HL-60/S4 treated with phorbol 12-myristate 13-acetate at 8.2 ng/mL for 4 days and 3 days (cell line): ENCODE data around the gene LAMC1.

Source experiments
- in situ Hi-C: fragments of 300-500 bp; cut with MboI; formaldehyde crosslinking; loops from 2 replicates; pipeline ENCODE4 v1.15.0; 2022; ENCODE audit warnings: low sequenced_read_pairs

LAMC1 gene

DNA sequence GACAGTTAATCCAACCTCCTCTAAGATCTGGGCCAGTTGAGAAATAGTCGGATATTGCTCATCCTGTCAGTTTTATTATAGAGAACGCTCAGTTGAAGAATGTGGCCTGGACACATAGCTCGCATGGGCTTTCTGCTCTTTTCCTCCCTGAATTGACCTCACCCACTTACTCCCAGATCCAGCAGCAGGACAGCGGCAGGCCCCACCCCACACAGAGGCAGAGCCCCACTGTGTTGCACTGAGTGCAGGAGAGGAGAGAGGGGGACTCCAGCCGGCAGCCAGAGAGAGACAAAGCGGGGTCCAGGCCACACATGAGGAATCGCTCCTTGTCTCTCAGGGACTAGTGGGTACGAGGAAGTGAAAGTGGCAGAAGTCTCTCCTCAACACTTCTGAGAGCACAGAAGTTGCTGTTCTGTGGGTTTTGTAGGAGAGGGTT lies 78.6 kb downstream of the LAMC1 start:
- in situ Hi-C loops, result no loop called here

DNA sequence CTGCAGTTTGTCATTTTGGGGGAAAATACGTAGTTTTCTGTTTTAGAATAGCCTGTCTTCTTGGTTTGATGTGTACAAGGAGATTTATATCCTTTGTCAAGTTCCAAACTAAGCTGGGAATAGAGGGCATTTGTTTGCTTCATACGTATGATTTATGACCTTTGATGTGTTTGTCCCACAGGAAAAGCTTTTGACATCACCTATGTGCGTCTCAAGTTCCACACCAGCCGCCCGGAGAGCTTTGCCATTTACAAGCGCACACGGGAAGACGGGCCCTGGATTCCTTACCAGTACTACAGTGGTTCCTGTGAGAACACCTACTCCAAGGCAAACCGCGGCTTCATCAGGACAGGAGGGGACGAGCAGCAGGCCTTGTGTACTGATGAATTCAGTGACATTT lies 79.9 kb downstream of the LAMC1 start:
- in situ Hi-C loops, result no loop called here

DNA sequence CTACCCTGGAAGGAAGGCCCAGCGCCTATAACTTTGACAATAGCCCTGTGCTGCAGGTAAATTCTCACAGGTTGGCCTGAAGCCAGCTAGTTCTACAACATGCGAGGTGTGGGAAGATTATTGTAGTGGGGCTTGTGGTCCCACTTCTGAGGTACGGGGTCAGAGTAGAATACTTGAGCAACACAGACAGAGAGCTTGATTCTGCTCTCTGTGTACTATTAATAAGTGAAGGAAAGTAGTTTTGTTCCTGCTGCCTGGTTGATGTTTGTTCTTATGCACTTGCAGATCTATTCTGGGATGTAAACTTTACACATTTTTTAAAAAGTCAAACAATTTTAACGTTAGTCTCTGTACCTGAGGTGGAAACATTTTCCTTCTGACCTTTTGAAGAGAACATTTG lies 80.4 kb downstream of the LAMC1 start:
- in situ Hi-C loops, result no loop called here

DNA sequence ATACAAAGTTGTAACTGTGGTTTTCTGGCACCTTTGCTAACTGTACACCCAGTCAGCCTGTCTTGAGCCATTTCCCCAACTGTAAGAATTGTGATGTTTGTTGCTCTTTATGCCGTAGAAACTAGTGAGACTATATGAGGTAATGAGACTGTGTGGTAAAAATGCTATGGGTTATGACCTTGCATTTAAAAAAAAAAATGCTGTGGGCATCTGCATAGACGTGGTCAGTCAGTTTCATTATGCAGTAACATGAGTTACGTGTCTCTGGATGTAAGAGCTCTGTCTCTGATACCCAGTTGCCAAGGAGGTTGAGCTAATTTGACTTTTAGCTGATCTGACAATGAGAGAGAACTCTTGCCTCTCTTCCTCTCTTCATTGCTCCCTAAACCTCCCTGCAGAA lies 82.2 kb downstream of the LAMC1 start:
- in situ Hi-C loops, result no loop called here

DNA sequence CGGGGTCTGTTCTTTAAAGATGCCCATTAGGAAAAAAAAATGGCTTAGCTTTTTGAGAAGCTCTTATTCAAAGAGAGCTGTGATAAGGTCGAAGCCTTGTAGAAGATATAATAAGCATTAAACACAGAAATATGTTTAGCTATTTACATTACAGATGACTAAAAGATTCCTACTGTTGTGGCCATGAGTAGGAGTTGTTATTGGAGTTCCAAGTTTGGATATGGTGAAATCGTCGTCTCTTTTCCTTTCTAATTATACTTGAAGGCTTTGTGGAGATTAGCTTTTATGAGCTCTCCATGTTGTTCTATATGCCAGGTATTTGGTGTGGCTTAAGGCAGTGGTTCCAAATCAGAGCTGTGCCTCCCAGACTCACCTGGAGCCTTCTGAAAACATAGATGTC lies 82.9 kb downstream of the LAMC1 start:
- in situ Hi-C loops, result no loop called here

DNA sequence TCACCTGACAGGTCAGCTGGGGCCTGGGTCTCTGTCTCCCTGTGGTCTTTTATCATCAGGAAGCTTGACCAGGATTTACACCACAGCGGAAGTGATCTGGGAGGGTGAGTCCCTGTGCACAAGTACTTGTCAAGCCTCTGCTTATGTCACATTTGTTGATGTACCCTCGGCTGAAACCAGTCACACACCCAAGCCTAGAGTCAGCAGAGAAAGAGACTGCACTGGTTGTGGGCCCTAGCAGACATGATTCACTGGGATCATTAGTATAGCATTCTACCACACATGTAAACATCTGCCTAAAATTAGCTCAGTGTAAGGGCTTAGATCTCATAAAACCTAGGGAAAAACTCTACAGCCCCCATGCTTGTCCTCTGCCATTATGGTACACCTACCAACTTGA lies 83.5 kb downstream of the LAMC1 start:
- in situ Hi-C loops, result no loop called here

DNA sequence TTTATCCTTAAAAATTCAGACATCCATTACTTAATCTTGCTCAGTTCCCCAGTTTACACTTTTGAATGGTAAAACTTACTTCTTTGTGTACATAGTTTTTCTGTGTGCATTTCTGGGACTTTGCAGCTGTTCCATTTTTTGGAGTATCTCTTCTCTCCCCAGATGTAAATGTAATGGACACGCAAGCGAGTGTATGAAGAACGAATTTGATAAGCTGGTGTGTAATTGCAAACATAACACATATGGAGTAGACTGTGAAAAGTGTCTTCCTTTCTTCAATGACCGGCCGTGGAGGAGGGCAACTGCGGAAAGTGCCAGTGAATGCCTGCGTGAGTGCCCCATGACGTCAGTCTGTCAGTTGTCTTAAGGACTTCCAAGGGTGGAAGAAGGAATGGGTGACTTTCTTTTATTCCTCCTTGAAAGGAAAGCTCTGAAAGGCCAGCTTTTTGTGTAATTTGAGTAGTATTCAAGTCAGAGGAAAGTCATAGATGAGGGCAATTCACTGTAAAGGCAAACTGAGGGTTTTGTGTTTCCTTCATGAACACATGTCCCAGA lies 87.2 kb downstream of the LAMC1 start:
- in situ Hi-C loops, result no loop called here

DNA sequence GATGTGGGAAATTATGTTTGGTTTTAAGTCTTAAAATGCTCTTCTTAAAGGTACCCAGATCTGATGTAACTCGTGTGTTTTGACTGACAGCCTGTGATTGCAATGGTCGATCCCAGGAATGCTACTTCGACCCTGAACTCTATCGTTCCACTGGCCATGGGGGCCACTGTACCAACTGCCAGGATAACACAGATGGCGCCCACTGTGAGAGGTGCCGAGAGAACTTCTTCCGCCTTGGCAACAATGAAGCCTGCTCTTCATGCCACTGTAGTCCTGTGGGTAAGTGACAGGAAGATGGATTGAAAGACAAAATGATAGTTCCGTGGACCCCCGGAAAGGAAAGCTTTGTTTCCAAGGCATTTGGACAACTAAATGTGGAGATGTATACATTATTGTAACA lies 91.2 kb downstream of the LAMC1 start:
- in situ Hi-C loops, result no loop called here

DNA sequence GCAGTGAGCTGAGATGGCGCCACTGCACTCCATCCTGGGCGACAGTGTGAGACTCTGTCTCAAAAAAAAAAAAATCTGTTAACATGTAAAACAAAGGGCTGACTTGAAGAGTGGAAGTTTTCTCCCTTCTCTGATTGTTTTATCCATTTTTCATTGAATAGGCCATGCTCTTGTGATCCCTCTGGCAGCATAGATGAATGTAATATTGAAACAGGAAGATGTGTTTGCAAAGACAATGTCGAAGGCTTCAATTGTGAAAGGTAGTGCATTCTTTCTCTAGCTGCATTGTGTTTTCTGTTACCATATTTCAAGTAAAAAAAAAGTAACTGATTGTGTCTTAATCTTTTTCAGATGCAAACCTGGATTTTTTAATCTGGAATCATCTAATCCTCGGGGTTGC lies 93.2 kb downstream of the LAMC1 start:
- in situ Hi-C loops, result no loop called here

DNA sequence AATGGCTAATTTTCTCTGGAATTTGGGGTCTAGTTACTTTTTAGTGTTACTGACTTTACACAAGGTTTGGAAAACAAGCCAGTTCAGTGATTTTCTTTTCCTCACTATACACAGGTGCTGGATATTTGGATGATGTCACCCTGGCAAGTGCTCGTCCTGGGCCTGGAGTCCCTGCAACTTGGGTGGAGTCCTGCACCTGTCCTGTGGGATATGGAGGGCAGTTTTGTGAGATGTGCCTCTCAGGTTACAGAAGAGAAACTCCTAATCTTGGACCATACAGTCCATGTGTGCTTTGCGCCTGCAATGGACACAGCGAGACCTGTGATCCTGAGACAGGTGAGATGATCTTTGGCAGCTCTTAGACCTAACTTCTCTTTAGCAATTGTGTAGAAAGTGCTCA lies 98.4 kb downstream of the LAMC1 start:
- in situ Hi-C loops, result no loop called here

DNA sequence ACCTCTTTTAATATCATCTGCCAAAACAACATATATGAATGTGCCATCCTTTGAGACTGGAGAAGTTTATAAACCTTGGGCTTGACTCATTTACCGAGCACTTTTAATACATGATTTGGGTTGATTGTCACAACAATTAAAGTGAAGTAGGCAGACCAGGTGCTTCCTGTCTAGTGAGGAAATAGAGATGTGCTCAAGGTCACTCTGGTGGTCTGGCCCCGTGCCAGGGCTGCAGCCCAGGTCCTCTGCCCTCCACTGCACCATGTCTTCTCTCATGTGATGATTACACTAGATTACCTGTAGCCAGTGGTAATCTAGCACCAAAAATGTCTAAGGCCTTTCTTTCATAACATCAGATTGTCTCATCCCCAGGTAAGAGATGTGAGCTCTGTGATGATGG lies 101.0 kb downstream of the LAMC1 start:
- in situ Hi-C loops, result no loop called here

DNA sequence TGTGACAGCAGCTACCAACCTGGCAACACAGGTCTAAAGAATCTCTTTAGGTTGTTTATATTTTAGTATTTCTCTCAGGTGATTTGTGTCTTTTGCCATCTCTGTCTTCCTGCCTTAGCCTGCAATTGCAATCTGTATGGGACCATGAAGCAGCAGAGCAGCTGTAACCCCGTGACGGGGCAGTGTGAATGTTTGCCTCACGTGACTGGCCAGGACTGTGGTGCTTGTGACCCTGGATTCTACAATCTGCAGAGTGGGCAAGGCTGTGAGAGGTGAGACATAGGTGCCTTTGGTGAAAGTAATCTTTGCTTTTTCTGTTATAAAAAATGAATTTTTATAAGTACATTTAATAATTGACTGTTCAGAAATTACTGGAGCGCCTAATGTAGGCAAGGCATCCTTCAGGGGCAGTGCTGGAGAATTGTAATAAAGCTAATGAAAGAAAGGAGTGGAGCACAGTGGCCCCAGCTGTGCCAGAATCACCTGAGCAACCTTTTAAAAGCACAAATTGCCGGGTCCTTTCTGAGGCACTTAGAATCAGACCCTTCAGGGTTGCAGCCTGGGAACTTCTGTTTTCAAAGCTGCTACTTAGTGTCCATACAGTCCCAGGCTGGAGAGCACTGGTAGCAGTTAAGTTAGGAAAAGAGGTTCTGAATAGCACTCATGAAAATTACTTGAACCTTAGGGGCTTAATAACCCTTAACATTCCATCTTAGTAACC lies 102.2 kb downstream of the LAMC1 start:
- in situ Hi-C loops, result no loop called here

DNA sequence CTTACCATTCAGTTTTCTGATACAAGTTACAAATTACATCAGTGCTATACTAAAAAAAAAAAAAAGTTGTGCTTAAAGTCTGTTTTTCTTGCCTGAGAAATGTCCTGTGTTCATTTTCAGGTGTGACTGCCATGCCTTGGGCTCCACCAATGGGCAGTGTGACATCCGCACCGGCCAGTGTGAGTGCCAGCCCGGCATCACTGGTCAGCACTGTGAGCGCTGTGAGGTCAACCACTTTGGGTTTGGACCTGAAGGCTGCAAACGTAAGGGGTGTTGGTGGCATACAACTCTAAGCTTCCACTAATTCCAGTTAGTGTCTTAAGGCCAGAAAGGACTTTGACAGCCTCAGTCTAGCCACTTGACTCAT lies 102.8 kb downstream of the LAMC1 start:
- in situ Hi-C loops, result no loop called here

DNA sequence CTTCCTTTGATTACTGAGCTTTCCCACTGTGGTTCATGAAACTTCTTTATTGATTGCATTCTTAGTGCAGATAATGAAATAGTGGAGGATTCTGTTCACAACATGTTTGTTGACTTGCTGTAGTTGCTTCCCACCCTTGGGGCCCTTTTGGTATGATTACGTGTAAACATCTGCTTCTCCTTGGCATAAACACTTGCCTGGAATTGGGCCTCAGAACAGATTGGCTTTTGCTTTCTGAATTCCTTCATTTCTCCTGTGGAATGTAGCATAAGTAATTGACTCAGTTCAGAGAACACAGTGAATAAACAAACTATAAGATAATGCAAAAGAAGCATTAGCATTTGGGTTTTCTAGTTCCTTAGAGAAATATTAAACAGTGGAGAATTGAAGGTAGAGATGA lies 103.3 kb downstream of the LAMC1 start:
- in situ Hi-C loops, result no loop called here

DNA sequence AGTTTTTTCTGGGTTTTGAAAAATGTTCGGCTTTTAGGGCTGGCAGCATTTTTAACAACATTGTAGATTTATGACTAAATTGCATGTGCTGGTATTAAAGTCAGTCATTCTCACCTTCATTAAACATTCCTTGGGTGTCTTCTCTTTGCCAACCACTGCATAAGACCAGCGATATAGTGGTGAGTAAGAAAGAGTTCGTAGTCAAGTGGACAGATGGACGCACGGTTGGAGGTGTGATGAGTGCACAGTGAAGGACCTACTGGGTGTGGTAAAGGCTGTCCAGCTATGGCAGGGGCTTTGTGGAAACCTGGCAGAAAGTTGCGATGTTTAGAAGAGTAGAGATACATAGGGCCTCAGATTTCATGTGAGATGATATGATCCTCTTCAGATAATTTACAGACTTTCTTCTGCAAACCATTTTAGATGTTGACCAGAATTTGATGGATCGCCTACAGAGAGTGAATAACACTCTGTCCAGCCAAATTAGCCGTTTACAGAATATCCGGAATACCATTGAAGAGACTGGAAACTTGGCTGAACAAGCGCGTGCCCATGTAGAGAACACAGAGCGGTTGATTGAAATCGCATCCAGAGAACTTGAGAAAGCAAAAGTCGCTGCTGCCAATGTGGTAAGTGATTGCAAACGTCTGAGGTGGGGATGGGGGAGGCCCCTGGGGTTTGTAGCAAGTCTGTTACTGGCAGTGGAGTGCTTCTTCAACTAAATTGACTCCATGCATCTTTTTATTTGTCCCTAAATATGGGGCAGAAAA lies 106.9 kb downstream of the LAMC1 start:
- in situ Hi-C loops, result no loop called here

DNA sequence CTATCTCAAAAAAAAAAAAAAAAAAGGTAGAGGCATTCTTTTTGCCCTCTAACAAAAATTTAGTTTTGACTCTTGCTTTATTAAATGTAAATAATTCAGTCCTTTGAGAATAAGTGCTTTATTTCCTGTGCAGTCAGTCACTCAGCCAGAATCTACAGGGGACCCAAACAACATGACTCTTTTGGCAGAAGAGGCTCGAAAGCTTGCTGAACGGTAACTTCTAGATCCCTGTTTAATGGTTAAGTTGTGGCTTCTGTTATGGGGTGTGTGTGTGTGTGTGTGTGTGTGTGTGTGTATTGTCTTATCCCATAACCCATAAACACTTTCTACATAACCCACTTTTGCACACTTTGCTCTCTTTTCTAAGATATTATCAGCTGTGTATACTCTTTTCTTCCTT lies 107.9 kb downstream of the LAMC1 start:
- in situ Hi-C loops, result no loop called here

DNA sequence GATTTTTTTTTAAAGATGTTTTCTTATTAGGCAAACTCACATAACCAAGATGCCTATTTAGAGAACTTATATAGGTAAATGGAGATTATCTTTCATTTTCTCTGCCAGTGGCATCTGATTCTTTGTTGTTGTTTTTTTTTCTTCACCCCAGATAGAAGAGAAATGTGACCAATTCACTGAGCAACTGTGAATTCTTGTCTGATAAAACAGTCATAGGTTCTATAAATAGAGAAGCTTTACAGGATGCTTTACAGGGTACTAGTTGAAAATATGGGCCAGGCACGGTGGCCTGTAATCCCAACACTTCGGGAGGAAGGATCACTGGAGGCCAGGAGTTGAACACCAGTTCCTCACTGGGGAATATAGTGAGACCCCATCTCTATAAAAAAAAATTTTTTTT lies 112.1 kb downstream of the LAMC1 start:
- in situ Hi-C loops, result no loop called here

DNA sequence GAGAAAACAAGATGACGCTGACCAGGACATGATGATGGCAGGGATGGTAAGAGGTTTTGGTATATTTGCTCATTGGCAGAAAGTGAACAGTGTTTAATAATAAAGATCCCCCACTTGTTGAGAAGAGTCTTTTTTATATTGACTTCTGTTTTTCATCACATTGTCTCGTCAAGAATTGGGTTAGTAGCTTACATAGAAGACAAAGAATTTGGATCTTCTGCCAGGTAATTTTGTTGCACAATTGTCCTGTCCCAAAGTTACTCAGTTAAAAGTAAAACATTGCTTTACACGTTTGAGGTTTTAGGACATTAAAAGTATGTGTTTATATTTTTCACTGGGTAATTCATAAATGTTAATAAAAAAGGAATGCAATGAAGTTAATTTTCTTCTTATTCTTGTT lies 114.6 kb downstream of the LAMC1 start:
- in situ Hi-C loops, result no loop called here

DNA sequence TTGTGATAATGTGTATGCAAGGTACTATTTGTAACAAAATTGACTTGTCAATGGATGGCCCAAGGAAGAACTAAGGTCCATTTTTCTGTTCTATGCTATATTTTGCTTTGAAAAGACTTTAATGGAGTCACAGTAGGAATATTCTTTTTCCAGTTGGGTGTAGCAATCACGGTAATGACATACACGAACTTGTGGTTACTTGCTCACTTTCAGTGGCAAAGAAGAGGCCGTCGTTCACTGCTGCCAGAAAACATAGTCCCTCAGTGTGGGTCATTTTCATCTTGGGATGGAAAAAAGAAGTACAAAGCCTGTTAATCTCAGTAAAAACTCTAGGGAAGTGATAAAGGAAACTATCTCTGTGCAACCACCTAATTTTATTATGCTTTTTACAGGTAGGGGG lies 115.1 kb downstream of the LAMC1 start:
- in situ Hi-C loops, result no loop called here

DNA sequence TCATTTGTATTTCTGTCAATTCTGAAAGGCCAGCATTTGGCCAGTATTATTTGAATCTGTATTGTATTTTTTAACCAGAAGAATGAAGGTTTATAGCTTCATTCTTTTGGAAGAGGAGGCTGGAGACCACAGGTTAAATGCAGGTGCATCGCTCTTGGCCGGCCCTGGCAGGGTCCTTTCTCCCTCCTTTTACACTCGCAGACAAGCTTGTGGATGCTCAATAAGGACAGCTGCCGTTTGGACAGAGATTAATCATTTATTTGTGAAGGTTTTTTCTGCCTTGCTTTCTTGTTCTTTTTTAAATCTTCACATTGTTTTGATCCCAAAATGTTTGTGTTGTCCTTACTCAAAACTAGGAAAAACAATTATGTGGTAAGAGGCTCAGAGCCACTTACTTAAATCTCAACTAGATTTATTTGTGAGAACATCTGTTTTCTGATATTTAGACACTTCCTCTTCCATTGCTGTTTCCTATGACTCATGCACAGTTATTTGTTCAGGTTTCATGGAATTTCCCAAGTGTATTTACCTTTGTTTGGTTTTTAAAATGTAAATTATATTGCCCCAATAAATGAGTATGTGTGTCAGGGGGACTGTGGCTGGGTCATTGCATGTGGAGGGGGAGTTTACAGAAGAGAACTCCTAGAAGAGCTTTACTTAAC lies 116.2 kb downstream of the LAMC1 start:
- in situ Hi-C loops, result no loop called here

DNA sequence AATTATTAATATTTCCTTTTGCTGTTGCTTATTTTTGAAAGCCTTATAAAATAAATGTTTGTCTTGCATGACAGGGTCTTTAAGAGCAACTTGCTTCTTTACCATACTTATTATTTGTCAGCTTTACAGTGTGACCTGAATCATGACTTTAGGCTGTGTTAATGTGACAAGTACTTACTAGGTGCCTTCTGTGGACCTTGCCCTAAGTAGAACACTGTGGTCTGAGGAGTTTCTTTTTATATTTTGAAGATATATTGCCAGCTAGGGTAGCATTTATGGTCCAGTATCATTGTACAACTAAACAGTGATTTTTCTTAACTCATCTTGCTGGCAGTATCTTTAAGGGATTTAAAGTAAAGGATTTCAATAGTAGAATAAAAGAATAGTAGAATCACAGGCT lies 117.4 kb downstream of the LAMC1 start:
- in situ Hi-C loops, result no loop called here

DNA sequence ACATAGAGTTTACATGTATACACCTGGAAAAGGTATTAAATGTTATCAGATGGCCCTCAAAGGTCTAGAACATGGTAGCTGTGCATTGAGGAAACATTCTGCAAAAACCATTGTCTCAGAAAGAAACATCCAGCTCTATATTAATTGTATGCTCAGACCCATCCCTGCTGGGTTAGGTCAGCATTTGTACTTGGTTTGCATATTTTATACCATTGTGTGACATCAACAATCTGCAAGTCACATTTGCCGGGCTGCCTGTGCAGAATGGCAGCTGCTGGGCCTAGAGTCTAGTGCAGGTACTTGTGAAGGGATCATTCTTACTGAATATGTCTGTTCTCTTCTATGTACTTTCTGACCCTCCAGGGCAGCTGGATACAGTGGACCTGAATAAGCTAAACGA lies 119.0 kb downstream of the LAMC1 start:
- in situ Hi-C loops, result no loop called here
